ENCODE data around the gene BCOR.

BCOR gene

DNA sequence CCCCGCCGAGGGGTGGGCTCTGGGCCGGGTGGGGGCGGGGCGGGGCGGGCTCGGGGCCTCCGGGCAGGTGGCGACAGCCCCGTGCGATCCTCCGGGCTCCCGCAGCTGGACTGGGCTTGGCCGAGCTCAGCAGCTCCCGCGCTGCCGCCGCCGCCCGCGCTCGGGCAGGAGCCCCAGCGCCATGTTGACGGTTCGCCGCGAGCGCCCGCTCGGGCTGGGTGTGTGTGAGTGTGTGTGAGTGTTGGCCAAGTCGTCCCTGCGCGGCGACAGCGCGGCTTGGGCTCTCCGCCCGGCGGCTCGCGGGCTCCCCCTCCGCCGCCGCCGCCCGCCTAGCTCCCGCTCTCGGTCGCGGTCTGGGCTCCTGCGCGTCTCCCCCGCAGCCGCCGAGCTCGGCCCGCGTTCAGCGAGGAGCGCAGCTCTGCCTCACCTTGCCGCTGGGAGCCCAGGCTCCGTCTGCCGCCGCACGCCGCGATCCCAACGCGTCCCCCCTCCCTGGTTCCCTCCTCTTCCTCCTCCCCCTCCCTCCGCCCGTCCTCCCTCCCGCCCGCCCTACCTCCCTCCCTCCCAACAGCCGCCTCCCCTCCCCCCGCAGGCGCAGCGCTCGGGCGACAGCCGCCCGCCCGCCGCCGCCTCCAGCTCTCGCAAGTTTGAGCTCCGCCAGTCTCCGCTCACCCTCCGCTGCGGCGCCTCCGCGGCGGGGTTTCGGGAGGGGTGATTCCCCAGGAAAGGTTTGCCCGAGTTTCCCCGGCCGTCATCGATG, at the start of gene BCOR:
Gene BCOR, minus strand, starts transcription at position 455 of the 760 bp plus-strand sequence. CDS start 20,029 bp downstream, outside the sequence.
- peak; percentile 58 for DNase-seq (ENCODE audit: low spot score)

GRCh38 chrX:40147126-40147952, 49.6 kb upstream of the BCOR start:
- no peak for DNase-seq (ENCODE audit: low spot score)

DNA sequence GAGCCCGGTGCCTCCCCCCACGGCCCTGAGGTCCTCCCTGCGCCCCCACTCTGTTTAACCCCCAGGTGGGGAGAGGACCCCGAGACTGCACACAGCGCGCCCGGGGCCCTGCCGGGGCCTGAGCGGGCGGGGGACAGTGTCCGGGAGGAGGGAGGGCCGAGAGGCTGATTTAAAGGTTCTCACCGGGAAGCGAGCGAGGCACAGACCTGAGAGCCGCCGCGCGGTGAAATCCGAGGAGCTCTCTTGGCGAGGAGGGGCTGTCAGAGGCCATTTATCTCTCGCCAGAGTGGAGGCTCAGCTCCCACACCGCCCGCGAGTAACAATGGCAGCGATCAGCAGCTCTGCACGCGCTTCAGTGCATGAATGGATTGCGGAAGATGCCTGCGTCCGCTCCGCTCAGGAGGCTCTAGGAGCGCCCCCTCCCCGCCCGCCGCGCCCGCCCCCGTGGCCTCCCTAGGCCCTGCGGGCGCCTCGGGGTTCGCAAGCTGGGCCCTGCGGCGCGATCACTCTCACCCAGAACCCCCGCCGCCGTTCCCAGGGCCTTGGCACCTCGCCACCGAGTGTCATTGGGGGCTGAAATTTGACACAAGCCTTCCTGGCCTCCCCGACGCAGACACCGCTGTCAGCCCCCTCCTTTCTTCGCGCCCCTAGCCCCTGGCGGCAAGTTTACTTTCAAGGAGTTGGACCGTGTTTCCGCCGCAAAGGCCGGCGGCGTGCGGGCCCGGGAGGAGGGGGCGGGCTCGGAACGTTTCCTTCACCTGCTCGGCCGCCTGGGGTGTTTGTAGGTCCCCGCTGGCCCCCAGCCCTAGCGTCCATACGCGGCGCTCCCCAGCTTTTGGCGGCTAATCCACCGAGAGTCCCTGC, 48.7 kb upstream of the BCOR start:
- no peak for DNase-seq (ENCODE audit: low spot score)

GRCh38 chrX:40145923-40146261, 48.1 kb upstream of the BCOR start:
- no peak for DNase-seq (ENCODE audit: low spot score)

DNA sequence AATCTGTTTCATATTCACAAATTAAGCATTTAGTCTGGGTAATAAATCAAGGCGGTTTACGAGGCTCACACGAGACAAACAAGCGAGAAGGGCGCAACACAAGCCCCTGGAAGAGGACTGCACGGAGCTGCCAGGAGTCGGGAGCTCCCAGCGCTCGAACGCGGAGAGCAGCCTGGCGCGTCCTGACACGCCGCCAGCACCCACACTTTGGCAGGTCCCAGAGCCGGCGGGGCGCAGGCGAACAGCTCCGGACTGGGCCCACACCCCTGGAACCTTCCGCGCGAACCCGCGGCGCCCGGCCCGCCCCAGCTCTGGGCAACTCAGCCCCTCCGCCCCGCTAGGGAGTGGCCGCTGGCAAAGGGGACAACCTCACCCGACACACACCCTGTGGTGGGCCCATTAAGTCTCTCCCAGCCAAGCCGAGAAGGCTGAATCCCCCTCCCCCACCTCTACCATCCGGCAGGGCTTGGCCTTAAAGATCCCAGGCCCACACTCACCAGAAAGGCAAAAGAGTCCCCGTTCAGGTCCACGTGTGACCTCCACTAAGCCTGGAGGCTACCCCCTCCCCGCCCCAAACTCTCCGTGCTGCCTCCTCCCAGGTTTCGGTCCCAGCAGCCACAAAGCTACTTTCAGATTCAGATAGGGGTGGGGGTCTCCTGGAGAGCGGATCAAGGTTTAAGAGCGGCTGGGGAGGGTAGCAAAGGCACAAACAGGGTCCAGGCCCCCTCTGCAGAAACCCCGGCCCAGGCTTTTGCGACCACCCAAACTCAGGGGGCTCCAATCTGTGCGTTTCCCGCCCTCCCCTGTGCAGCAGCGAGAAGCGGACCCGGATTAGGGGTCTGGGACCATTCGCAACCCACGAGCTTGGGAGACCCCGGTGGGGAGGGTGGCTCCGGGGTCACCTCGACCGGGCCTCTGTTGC, 47.5 kb upstream of the BCOR start:
- DNase-seq (ENCODE audit: low spot score): no peak

DNA sequence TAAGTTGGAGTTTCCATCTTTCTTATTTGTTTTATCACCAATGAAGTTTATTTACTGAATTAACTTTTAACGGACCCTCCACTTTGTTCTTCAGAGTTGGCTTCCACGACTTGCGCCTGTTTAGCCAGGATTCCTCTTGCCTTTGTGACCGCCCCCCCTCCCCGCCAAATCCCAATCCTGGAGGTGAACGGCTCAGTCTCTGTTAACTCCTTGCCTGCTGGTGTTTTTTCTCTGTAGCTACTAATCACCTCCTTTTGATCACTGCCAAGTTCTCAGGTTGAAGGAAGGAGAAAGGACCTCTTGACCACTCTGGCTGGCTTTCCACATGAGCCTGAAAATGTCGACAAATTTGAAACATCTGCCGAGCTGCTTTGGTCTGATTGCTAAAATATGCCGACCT, 46.8 kb upstream of the BCOR start:
- no peak for DNase-seq (ENCODE audit: low spot score)

DNA sequence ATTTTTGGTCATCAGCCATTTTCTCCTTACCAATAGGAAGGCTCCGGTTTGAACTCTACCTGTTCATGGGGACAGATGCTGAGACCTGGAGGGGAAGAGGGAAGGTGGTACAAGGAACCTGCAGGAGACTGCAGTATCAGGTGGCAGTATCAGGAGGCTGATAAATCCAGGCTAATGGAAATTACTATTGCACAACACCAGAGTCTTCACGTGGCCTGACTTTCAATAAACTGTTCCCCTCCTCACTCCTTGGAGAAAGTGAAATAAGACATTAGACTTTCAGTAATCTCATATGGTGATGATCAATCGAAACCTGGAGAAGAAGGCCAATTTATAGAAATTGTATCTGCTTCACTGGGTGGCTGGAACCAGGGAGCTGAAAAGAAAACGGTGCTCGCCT, 46.2 kb upstream of the BCOR start:
- no peak for DNase-seq (ENCODE audit: low spot score)

GRCh38 chrX:40143001-40143400, 45.2 kb upstream of the BCOR start:
- DNase-seq (ENCODE audit: low spot score): no peak

DNA sequence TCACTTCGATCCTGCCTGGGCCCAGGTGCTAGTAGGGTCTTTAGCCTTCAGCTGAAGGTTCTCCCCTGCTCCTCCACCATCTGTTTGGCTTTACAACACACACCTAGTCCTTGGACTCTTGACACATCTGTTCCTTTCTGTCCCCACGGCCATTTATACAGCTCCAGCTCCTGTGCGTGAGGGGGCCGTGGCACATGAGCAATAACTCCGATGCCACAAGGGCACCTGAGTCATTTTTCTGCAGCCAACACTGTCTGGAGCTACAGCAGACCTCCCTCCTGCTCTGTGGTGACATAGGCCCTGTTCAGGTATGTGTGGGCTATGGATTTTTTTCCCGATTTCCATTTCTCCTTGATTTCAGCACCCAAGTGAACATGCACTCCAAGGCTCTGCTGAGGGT, 44.7 kb upstream of the BCOR start:
- no peak for DNase-seq (ENCODE audit: low spot score)

DNA sequence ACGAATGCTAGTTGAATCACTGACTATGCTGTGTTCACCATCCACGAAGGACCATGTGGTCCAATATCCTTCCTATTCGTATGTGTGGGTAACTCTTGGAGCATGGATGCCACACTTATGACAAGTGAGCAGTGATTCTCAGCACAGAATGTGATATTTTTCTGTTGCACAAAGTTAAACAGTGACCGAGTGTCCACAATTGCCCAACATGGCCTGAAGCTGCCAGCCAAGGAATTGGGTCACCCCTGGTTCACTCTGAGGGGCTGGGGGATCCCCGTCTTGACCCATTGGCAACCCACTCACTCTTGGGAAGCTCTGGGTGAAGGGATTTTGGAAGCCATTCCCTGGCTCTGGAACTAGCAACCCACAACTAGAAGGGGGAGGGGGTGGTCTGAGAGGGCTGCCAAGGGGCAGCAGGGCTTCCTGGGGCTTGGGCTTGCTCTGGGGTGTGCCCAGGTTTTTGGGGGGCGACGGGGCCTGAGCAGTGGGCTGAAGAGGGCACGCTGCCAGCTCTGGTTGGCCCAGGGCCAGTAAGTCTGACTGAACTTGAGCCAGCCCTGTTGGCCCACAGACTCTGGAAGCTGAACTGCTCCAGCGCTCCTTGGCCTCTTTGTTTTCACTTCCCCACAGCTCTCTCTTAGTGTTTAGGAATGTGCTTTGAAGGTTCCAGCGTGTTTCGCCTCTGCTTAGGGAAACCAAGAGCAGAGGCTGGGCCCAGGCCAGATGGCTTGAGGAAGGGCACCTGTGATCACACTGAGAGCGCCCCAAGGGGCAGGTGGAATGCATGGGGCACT, 43.1 kb upstream of the BCOR start:
- no peak for DNase-seq (ENCODE audit: low spot score)

GRCh38 chrX:40132751-40133150, 35.0 kb upstream of the BCOR start:
- no peak for DNase-seq (ENCODE audit: low spot score)

DNA sequence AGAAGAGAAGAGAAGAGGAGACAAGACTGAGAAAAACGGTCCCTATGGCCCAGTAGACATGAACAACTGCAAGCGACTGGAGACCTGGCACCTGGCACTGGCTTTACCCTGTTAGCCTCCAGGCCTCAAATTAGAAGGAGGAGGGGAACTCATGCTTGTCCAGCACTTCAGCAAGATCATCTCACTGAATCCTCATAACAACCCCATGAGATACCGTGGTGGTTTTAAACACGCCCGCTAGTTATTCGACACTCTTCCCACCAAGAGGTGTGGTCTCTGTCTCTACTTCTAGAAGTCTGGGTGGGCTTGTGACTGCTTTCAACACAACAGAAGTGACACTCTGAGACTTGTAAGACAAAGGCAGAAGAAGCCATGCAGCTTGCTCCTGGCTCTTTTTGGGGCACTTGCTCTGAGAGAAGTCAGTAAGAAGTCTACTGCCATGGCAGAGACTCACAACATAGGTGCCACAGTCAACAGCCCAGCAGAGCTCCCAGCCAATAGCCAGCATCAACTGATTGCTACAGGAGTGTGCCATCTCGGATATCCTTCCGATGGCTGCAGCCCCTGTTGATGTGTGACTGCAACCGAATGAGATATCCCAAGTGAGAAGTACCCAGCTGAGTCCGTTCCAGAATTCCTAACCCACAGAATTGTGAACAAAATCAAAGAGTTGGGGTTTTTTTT, 34.0 kb upstream of the BCOR start:
- no peak for DNase-seq (ENCODE audit: low spot score)

DNA sequence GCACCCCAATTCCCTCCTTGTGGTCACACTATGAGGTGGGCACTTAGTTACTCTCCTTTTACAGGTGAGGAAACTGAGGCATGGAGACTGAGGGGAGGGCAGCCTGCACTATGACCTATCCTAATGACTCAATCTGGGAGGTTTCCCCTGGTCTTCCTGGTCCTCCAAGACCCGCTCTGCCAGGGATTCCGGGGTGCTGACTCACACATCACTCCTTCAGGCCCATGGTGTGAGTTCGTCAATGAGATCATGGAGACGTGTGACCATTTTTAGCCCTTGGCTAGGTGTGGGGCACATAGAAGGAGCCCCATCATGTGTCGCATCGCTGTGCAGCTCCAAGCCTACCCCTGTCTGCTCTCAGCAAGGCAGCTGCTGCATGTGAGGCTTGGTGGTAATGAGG, 32.4 kb upstream of the BCOR start:
- no peak for DNase-seq (ENCODE audit: low spot score)

DNA sequence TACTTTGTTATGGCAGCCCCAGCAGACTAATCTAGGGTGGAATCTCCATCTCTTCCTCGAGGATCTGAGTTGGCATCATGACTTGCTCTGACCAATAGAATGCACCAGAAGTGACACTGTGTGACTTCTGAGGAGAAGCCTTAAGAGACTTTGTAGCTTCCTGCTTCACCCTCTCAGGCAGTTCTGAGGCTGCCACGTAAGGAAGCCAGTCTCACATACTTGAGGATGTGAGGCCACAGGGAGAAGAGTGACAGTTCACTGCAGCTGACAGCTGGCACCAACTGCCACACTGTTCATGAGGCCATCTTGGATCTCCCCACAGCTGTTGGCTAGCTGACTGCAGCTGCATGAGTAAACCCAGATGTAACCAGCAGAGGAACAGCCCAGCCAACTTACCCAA, 29.3 kb upstream of the BCOR start:
- DNase-seq (ENCODE audit: low spot score): no peak

DNA sequence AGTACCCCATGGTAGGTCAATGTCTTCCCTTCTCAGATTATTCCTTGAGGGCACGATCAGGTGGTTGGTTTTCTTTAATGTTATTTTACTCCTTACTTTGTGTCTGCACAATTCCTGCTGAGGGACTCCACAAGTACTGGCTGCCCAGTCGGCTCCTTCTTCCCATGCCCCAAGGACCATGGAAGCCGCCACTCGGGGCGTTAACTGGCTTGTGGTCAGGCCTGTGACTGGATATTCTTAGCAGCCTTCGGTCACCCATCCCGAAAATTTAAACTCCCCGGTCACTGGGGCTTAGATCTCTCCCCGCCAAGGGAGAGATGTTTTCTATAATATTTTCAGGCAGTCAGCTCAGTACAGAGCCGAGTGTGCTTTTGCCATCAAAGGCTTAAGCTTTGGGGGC, 24.7 kb upstream of the BCOR start:
- DNase-seq (ENCODE audit: low spot score): no peak

GRCh38 chrX:40121618-40122017, 23.9 kb upstream of the BCOR start:
- DNase-seq (ENCODE audit: low spot score): no peak

- no peak for DNase-seq (ENCODE audit: low spot score)
These were observed 23.3 kb upstream of the BCOR start for GRCh38 chrX:40120838-40121580.

GRCh38 chrX:40117715-40118285, 20.0 kb upstream of the BCOR start:
- no peak for DNase-seq (ENCODE audit: low spot score)

GRCh38 chrX:40116925-40117324, 19.2 kb upstream of the BCOR start:
- DNase-seq (ENCODE audit: low spot score): no peak

All from HuH-7.5 (cell line).